Retinal pigment epithelial cell (primary cell): ENCODE results near the gene AGAP1.

Experiments
- DNase-seq: peaks from one replicate; pipeline ENCODE4 v3.0.0-alpha.2; 2010; ENCODE audit warnings: low read depth
- H3K4me3 ChIP-seq: 2 replicates; pipeline ENCODE4 v1.5.1; 2011; ENCODE audit warnings: mild to moderate bottlenecking, low read length, control low read depth, moderate library complexity
- CTCF ChIP-seq: conservative IDR thresholded peaks from 2 replicates; pipeline ENCODE4 v1.5.1; 2011; ENCODE audit warnings: low read depth, low read length, control low read depth, inconsistent platforms

AGAP1 gene

GRCh38 chr2:235512699-235513053 is 18.8 kb downstream of the AGAP1 start:
- no peak overlapping the region for H3K4me3 ChIP-seq
- TF ChIP-seq CTCF = no peak
- no peak for DNase-seq

GRCh38 chr2:235513984-235514626 is 20.3 kb downstream of the AGAP1 start:
- no peak overlapping the region for H3K4me3 ChIP-seq
- no peak for TF ChIP-seq CTCF

GRCh38 chr2:235514627-235515363 is 21.0 kb downstream of the AGAP1 start:
- DNase-seq = no peak
- peak; percentile 32 for TF ChIP-seq CTCF
- no peak overlapping the region for H3K4me3 ChIP-seq

More at GRCh38 chr2:235513984-235514626, 20.3 kb downstream of the AGAP1 start:
- no peak for DNase-seq

GRCh38 chr2:235515364-235515742 is 21.5 kb downstream of the AGAP1 start:
- no peak for DNase-seq
- no peak for TF ChIP-seq CTCF
- no peak overlapping the region for H3K4me3 ChIP-seq

- H3K4me3 ChIP-seq = no peak overlapping the region
- no peak for DNase-seq
- TF ChIP-seq CTCF = no peak
These were observed 22.0 kb downstream of the AGAP1 start for GRCh38 chr2:235515821-235516220.

- DNase-seq = no peak
- TF ChIP-seq CTCF = no peak
- no peak overlapping the region for H3K4me3 ChIP-seq
These were observed 22.4 kb downstream of the AGAP1 start for GRCh38 chr2:235516257-235516656.

GRCh38 chr2:235518322-235519090 is 24.7 kb downstream of the AGAP1 start:
- no peak for TF ChIP-seq CTCF
- H3K4me3 ChIP-seq = no peak overlapping the region
- DNase-seq = no peak
